ENCODE results near the gene MRPL53. TPM values are rescaled to one million over a fixed set of nuclear protein-coding genes. Genes with fewer than 3 reads are reported as not detected.
"Not testable (repeated sequence)": the region's sequence is repeated elsewhere in the genome, so short reads cannot be mapped to it uniquely, and the experiment has no call there.

Gene MRPL53
- polyA plus RNA-seq, 3 donors = 48.6 to 133 (median 106) TPM

DNA sequence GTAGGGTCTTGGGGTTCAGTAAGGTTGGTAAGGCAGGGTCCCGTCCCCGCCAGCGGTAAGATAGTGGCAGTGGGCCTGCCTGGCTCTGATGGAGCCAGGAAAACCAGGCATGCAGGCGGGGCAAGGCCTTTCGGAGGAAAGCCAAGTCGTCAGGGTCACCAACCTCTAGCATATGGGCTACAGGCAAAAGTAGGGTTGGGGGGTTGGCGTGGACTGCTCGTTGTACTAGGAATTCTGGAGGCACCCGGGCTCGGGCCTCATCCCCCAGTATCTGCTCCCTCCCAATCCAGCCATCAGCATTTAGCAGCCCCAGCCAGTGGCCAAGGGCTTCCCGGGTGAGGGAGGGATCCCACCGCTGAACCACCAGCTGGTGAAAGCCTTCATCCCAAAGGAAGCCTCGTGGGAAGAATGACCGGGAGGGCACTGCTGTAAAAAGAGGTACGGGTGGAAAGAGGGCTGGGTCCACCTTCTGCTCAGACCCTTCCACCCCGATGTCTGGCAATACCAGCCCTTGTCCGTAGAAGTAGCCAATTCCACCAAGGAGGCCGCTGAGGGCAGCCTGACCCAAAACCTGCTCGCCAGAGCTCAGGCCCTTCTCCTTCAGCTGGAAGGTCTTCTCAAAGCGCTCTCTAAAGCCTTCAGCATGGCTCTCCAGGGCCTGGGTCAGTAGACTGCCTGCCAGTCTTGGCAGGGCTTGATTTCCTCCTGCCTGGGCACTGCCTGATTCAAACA lies 10.3 kb downstream of the MRPL53 start:
- H3K36me3 Mint-ChIP-seq = peaks cover 18 to 24% of the 10 kb centered on the region in 2 donors
- no peak overlapping the region for H3K9ac ChIP-seq (ENCODE audit: insufficient read depth, low read length, poor library complexity, severe bottlenecking)
- no peaks in the 10 kb centered on the region for H3K9me3 ChIP-seq (replicated peaks in 1 of 2; ENCODE audit: control insufficient read depth in 1 of 2, insufficient read depth in 1 of 2, low read length in 2 of 2)
- H3K36me3 ChIP-seq (replicated peaks in 1 of 2; ENCODE audit: control insufficient read depth in 1 of 2, insufficient read depth in 2 of 2, low read length in 2 of 2) = peaks cover 19 to 24% of the 10 kb centered on the region in 2 donors
- H3K79me2 ChIP-seq (ENCODE audit: insufficient read depth, low read length) = peaks cover 20% of the 10 kb centered on the region
- H3K27ac ChIP-seq (ENCODE audit: low read depth in 1 of 2, low read length in 2 of 2) = no peak overlapping the region
- DNase-seq = no peak
- peaks cover 6% of the 10 kb centered on the region for H4K20me1 ChIP-seq (ENCODE audit: insufficient read depth, low read length)
- H2AFZ ChIP-seq (ENCODE audit: insufficient read depth, low read depth, low read length, poor library complexity, severe bottlenecking) = no peak overlapping the region
- H3K4me3 ChIP-seq (replicated peaks in 1 of 3; ENCODE audit: low read depth in 2 of 3, low read length in 3 of 3) = no peak overlapping the region
- H3K27ac Mint-ChIP-seq = peak overlapping the region in 3 of 7 donors; percentile 15 to 58 (median 40)
- H3K4me3 Mint-ChIP-seq = no peak overlapping the region
- intact Hi-C loops (cut with micrococcal nuclease) = no loop called here
- peaks cover 25 to 34% of the 10 kb centered on the region in 2 donors for H3K4me1 ChIP-seq (ENCODE audit: control insufficient read depth in 1 of 2, insufficient read depth in 2 of 2, low read length in 2 of 2)
- TF ChIP-seq CTCF (IDR thresholded peaks at IDR 0.05) = no peak
- H3K4me1 Mint-ChIP-seq = peaks cover 37% of the 10 kb centered on the region
- H3K9me3 Mint-ChIP-seq = peaks cover 0 to 3% (median 0%) of the 10 kb centered on the region in 7 donors
- 96% methylated on average over 15 of the region's 20 CpGs for WGBS (ENCODE audit: insufficient coverage)
- H3K27me3 ChIP-seq (ENCODE audit: control insufficient read depth in 2 of 2, insufficient read depth in 2 of 2, low read length in 2 of 2) = no peaks in the 10 kb centered on the region
- no peak overlapping the region for H3K4me2 ChIP-seq (replicated peaks; ENCODE audit: extremely low read depth, low read length, poor library complexity, severe bottlenecking)
- H3K27me3 Mint-ChIP-seq (ENCODE audit: low read depth in 3 of 3) = peaks cover 0 to 2% (median 0%) of the 10 kb centered on the region in 3 donors

- peaks cover 19 to 24% of the 10 kb centered on the region in 2 donors for H3K36me3 ChIP-seq (replicated peaks in 1 of 2; ENCODE audit: control insufficient read depth in 1 of 2, insufficient read depth in 2 of 2, low read length in 2 of 2)
- H2AFZ ChIP-seq (ENCODE audit: insufficient read depth, low read depth, low read length, poor library complexity, severe bottlenecking) = no peak overlapping the region
- Mint-ChIP-seq H3K27ac (no peak overlapping the region), H3K9me3 (peaks cover 0 to 3% (median 0%) of the 10 kb centered on the region in 7 donors), H3K36me3 (peaks cover 20 to 27% of the 10 kb centered on the region in 2 donors), H3K4me1 (peaks cover 45% of the 10 kb centered on the region), H3K27me3 (ENCODE audit: low read depth in 3 of 3) (peaks cover 0 to 2% (median 0%) of the 10 kb centered on the region in 3 donors), H3K4me3 (no peak overlapping the region)
- peaks cover 20% of the 10 kb centered on the region for H3K79me2 ChIP-seq (ENCODE audit: insufficient read depth, low read length)
- intact Hi-C loops (cut with micrococcal nuclease) = no loop called here
- H3K27me3 ChIP-seq (ENCODE audit: control insufficient read depth in 2 of 2, insufficient read depth in 2 of 2, low read length in 2 of 2) = no peaks in the 10 kb centered on the region
- H3K4me3 ChIP-seq (replicated peaks in 1 of 3; ENCODE audit: low read depth in 2 of 3, low read length in 3 of 3) = no peak overlapping the region
- H3K4me1 ChIP-seq (ENCODE audit: control insufficient read depth in 1 of 2, insufficient read depth in 2 of 2, low read length in 2 of 2) = peaks cover 32 to 42% of the 10 kb centered on the region in 2 donors
- no peak for DNase-seq
- no peak overlapping the region for H3K9ac ChIP-seq (ENCODE audit: insufficient read depth, low read length, poor library complexity, severe bottlenecking)
- 97% methylated on average over 25 of the region's 27 CpGs for WGBS (ENCODE audit: insufficient coverage)
- no peak overlapping the region for H3K27ac ChIP-seq (ENCODE audit: low read depth in 1 of 2, low read length in 2 of 2)
- H4K20me1 ChIP-seq (ENCODE audit: insufficient read depth, low read length) = peaks cover 6% of the 10 kb centered on the region
- no peaks in the 10 kb centered on the region for H3K9me3 ChIP-seq (replicated peaks in 1 of 2; ENCODE audit: control insufficient read depth in 1 of 2, insufficient read depth in 1 of 2, low read length in 2 of 2)
- H3K4me2 ChIP-seq (replicated peaks; ENCODE audit: extremely low read depth, low read length, poor library complexity, severe bottlenecking) = no peak overlapping the region
- no peak for TF ChIP-seq CTCF (IDR thresholded peaks at IDR 0.05)
Measured at GRCh38 chr2:74461187-74462053, 11.1 kb downstream of the MRPL53 start.

DNA sequence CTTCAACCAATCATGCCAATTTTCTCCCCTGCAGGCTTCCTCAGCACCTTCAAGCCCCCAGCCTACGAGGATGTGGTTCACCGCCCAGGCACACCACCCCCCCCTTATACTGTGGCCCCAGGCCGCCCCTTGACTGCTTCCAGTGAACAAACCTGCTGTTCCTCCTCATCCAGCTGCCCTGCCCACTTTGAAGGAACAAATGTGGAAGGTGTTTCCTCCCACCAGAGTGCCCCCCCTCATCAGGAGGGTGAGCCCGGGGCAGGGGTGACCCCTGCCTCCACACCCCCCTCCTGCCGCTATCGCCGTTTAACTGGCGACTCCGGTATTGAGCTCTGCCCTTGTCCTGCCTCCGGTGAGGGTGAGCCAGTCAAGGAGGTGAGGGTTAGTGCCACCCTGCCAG lies 12.3 kb downstream of the MRPL53 start:
- H3K4me3 Mint-ChIP-seq; H3K9me3 Mint-ChIP-seq; H3K27me3 Mint-ChIP-seq (ENCODE audit: low read depth in 3 of 3); H3K4me2 ChIP-seq (replicated peaks; ENCODE audit: extremely low read depth, low read length, poor library complexity, severe bottlenecking); H3K9ac ChIP-seq (ENCODE audit: insufficient read depth, low read length, poor library complexity, severe bottlenecking); H3K4me3 ChIP-seq (replicated peaks in 1 of 3; ENCODE audit: low read depth in 2 of 3, low read length in 3 of 3); intact Hi-C loops (cut with micrococcal nuclease); H3K27me3 ChIP-seq (ENCODE audit: control insufficient read depth in 2 of 2, insufficient read depth in 2 of 2, low read length in 2 of 2); H4K20me1 ChIP-seq (ENCODE audit: insufficient read depth, low read length); H3K9me3 ChIP-seq (replicated peaks in 1 of 2; ENCODE audit: control insufficient read depth in 1 of 2, insufficient read depth in 1 of 2, low read length in 2 of 2); DNase-seq; H3K27ac ChIP-seq (ENCODE audit: low read depth in 1 of 2, low read length in 2 of 2); H2AFZ ChIP-seq (ENCODE audit: insufficient read depth, low read depth, low read length, poor library complexity, severe bottlenecking): not testable (repeated sequence)
- H3K79me2 ChIP-seq (ENCODE audit: insufficient read depth, low read length) = peaks cover 32% of the 10 kb centered on the region
- Mint-ChIP-seq H3K36me3 (peaks cover 25 to 34% of the 10 kb centered on the region in 2 donors), H3K4me1 (peaks cover 50% of the 10 kb centered on the region), H3K27ac (peak overlapping the region in 2 of 7 donors; percentile 6 to 76)
- peaks cover 19 to 24% of the 10 kb centered on the region in 2 donors for H3K36me3 ChIP-seq (replicated peaks in 1 of 2; ENCODE audit: control insufficient read depth in 1 of 2, insufficient read depth in 2 of 2, low read length in 2 of 2)
- WGBS (ENCODE audit: insufficient coverage) = 80% methylated on average over 2 of the region's 10 CpGs
- H3K4me1 ChIP-seq (ENCODE audit: control insufficient read depth in 1 of 2, insufficient read depth in 2 of 2, low read length in 2 of 2) = peaks cover 37 to 45% of the 10 kb centered on the region in 2 donors

Measured in CD14-positive monocyte (primary cell).